NCI-H446 (cell line): Measurements from ENCODE around the gene TDRD1.

Experiments used
- DNase-seq, 2 experiments: peaks; one replicate each; lab custom pipeline; 2025; lab: John Stamatoyannopoulos, UW

The TDRD1 gene

DNA sequence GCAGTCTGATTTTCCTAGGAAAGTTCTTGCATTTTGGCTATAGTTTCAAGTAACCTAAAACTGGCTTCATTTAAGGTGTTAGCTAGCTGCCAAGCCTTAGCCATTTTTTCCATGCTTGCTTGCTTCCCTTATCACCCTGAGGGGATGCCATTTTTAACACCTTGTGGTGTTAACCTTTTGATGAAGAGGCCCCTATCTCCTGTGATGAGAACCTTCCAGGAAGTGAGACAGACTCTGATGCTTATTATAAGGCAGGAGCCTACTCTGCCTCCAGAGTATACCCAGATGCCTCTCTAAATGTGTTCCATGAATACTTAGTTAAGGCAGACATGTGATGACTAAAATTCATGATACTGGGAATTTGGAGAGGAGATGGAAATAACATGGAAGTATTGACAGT lies 55.0 kb downstream of the TDRD1 start:
- DNase-seq: no peak

DNA sequence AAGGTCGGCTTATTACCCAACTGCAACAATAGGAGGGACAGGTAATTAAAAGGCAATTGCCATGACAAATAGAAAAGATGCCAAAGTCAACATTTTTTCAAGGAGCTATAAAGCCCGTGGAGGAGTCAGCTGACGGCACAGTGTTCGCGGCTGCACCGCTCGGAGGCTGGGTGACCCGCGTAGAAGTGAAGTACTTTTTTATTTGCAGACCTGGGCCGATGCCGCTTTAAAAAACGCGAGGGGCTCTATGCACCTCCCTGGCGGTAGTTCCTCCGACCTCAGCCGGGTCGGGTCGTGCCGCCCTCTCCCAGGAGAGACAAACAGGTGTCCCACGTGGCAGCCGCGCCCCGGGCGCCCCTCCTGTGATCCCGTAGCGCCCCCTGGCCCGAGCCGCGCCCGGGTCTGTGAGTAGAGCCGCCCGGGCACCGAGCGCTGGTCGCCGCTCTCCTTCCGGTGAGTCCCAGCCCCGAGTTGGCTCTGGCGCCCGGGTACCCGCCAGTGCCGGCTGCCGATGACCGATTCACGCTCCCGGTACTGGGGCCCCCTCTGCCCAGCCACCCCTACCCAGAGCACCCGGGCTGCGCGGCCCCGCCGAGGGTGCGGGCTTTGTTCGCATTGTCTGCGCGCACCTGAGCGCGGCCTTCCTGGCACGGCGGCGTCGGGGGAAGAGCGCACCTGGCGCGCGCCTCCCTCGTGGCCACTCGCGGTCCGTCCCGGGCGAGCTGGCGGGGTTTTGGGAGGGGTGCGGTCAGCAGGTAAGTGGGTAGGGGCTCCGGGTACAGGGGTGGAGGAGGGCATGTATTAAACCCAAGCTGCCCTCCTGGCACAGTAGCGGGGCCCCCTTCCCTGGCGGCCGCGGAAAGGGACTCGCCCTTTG lies 60.2 kb downstream of the TDRD1 start, which contains the start of gene VWA2:
Gene VWA2, plus strand, starts transcription at position 138 of the 877 bp plus-strand sequence. CDS start 9,460 bp downstream, outside the sequence.
- DNase-seq: no peak

DNA sequence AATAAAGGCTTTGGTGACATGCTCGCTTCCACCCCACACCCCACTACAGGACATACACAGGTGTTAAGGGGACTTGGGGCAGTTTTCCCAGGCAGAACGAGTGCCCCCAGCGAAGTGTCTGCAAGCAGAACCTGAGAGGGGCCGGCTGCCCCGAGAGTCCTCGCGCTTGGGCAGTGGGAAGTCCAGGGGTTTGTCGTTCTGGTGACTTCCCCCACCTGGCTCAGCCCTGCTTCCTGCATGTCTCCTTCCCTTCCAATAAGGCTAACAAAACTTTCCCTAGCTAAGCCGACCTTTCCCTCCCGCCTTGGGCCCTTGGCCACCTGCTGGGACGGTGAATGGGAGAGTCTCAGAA lies 60.8 kb downstream of the TDRD1 start:
- DNase-seq: no peak

DNA sequence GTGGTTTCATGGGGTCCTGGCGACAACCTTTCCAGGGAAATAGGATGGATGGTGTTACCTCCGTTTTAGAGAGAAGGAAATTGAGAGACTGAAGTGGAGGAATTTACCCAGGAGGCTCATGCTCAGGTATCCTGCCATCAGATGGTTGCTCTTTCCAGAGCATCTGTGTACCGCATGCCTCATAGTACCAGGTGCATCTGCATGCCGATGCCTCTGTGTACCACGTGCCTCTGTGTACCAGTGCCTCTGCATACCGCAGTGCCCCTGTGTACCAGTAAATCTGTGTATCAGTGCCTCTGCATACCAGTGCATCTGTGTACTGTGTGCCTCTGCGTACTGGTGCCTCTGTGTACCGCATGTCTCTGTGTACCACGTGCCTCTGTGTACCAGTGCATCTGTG lies 63.1 kb downstream of the TDRD1 start:
- DNase-seq: no peak

DNA sequence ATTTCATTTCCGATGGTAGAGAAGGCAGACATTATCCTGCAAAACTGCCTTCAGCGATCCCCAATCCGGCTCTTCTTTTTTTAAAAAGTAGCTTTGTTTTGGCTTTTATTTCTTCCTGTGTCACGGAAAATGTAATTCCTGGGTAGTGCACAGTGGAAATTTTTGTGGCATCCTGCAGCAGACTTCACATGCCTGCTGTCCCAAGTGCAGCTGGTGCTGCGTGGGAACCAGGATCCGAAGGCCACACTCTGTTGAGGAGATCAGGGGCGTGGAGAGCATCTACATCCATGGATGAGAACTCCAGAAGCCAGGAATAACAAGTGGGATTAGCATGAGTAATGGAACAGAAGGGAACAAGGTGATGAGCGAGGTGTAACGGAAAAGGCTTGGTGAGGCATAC lies 64.5 kb downstream of the TDRD1 start:
- DNase-seq: no peak

DNA sequence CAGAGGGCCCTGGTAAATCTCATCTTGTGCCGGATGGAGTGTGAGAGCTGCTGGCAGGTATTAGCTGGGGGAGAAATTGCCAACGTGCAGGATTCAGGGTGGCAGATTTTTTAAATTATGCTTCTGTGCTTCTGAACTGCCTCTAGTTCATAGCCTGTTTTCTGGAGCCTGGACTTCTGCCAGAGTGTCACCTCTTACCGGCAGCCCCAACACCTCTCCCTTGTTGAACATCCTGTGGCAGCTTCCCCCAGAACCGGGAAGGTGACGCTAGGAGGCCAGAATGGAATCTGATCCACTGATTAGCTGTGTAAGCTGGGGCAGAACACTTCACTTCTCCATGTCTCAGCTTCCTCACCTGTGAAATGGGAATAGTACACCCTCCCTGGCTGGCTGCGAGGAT lies 65.0 kb downstream of the TDRD1 start:
- no peak for DNase-seq

DNA sequence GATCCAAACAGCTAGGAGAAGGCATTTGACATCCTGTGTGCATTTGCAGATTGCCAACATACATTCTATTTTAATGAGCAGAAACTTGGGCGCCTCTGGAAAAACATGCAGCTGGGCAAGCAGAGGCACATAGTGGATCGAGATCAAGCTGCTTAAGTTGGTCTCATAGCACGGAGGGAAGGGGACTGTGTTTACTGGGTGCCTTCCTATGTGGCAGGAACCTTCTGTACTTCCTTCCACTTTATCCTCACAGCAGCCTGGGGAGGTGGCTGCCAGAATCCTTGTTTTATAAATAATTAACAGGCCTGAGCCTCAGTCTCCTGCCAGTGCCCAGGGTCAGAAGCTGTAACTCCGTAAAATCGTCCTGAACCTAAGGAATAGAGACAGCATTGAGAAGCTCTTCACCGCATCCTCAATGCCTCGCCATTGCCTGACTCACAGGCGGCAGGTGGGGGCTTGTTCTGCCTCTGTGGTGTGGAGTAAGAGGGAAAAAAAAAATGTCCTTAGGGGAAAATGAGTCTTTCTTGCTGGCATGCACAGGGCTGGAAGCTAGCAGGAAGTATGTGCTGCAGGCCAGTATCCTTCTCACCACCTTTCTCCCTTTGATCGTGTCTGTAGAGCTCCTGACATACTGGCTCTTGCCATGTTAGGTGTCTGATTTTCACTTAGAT lies 66.1 kb downstream of the TDRD1 start:
- DNase-seq: no peak

DNA sequence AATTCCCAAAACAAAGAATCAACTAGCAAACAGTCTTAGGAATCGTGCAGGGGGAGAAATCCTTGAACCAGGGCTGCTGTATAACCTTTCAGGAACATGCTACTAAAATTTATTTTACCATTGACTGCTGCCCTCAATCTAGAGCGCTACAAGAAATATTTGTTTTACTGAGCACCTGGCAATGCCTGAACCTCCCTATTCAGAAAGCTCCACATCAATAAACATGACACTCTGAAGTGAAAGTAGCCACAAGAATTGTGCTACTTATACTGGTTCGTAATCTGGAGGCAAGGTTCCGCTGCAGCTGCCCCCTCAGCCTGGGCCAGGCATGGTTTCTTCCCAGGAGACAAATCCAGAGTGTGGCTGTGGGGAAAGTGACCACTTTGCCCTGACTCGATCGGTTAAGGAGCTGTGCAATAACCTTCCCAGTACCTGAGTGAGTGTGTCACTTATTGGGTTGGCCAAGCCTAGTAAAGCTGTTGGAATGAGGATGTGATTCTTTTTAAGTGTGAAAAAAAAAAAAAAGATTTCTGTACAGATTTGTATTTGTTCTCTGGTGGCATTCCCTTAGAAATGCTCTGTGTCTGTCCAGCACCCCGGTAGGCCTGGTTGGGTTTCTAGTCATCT lies 67.6 kb downstream of the TDRD1 start:
- no peak for DNase-seq

DNA sequence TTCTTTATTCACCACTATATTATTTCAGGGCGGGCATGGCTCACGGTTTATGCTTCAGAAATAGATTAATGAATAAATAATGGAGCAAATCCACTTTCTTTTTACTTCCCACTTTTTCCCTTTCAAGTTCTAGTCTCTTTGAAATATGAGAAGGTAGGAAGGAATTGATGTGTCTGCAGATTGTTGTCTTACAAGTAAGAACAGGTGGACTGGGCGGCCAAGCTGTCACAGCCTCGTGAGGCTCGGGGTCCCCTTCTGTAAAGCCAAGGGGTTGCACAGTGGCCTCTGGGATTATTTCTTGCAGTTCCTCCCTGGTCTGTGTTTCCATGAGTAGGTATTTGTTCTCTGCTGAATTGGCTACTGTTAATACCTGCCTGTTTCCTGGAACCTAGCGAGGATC lies 71.1 kb downstream of the TDRD1 start:
- no peak for DNase-seq

DNA sequence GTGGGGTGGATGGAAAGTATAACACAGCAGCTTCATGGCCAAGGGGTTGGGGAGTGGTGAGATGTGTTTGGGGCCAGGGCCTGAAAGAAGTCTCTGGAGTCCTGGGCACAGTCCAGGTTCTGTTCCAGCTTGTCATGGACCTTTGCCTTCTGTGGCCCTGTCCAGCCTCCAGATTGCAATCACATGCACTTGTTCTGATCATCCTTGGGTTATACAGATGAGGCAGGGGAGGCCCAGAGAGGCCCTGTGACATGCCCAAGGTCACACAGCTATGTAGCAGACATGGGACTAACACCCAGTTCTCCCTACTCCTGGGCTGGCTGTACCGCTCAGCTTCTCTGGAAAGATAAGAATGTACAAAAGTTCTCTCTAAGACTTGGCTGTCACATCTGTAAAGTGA lies 71.6 kb downstream of the TDRD1 start:
- no peak for DNase-seq

DNA sequence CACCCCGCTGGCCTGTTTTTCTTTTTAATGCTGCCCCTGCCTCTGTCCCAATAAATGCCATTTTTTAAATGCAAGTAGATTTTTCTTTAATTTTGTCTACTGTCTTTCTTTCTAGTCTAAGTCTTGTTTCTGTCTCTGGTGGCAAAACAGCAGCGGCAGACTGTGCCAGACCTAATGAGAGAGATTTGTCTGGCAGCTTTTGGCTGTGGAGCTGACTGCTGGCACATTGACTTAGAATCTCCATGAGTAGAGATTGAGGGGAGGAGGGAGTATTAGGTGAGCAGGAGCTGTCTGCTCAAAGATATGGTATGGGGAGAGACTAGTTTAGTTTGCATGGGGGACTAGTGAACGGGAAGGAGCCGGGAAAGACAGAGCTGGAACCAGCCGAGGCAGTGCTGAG lies 72.9 kb downstream of the TDRD1 start:
- no peak for DNase-seq

DNA sequence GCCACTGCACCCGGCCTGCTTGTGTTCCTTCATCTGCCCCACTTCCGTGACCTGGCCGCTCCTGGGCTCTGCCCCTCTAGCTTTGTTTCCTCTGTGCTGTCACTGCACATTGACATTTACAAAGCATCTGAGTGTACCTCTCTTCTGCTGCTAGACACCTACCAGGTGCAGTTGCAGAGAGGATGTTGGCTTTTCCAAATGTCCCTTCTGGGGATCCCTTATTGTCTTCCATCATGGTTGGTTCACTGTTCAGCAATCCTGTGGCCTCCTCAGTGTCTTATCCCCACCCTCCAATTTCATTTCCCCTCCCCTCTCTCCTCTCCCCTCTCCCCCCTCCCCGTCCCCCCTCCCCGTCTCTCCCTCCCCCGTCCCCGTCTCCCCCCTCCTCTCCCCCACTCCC lies 73.7 kb downstream of the TDRD1 start:
- DNase-seq: no peak

DNA sequence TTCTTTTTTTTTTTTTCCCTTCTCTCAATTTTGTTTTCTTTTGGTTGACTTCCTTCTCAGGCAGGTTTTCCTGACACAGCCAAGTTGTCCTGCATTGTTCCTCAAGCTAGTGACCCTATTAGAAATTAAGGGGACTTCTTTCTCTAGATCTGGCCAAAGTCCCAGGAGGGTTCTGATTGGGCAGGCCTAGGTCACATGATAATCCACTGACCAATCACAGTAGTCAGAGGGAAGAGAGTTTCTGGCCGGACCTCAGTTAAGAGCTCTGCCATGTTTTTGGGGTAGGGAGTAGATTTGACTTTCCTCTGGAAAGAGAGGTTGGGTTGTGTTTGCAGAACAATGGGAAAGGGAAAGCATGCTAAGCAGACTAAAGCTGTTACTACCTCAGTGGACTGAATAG lies 76.1 kb downstream of the TDRD1 start:
- no peak for DNase-seq

DNA sequence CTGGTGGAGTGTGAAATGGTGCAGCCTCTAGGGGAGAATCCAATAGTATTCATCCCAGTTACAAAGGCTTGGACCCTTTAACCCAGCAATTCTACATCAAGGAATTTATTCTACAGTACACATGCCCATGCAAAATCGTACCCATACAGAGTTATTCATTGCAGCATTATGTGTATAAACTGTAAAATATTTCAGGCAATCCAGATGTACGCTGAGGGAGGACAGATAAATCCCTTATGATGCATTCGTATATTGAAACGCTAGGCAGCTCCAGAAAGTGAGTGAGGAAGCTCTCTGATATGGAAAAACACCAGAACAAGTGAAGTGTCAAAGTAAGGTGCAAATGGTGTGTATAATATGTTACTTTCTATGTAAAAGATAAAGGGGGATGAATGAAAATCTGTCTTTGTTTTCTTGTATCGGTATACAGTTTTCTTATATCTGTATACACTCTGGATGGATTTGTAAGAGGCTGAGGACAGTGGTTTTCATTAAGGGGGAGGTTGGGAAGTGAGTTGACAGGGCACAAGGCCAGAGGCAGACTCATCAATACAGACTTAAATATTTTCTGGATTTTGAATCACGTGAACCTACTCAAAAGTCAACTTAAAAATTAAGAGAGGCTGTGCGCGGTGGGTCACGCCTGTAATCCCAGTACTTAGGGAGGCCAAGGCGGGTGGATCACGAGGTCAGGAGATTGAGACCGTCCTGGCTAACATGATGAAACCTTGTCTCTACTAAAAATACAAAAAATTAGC lies 77.0 kb downstream of the TDRD1 start:
- DNase-seq: no peak

DNA sequence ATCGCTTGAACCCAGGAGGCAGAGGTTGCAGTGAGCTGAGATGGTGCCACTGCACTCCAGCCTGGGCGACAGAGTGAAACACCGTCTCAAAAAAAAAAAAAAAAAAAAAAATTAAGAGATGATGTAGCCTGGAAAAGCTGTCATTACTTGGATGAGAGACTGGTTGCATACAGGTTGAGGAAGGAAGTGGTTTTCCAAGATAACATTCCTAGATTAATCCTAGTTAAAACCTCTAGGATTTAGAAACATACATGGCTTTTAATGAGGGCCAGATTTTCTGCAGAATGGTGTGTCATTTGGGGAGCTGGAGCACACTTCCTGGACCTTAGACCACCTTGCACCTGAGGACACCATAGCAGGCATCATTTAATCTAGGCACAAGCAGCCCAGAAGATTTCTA lies 77.7 kb downstream of the TDRD1 start:
- no peak for DNase-seq

DNA sequence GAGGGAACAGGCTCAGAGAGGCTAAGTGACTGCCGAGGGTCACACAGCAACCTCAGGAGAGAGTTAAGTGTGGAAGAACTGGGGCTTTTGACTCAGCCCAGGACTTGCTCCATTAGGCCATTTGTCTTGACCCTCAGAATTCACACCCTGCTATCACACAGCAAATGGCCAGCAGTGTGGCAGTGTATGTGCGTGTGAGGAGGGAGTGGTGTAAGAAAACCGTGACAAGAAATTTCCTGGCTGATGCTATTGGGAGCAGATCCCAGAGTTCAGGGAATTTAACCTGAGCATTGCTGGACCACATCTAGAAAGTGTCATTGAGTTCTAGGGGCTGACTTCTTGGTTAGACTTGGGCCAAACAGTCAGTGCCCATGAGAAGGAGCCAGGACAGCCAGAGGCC lies 78.3 kb downstream of the TDRD1 start:
- no peak for DNase-seq

DNA sequence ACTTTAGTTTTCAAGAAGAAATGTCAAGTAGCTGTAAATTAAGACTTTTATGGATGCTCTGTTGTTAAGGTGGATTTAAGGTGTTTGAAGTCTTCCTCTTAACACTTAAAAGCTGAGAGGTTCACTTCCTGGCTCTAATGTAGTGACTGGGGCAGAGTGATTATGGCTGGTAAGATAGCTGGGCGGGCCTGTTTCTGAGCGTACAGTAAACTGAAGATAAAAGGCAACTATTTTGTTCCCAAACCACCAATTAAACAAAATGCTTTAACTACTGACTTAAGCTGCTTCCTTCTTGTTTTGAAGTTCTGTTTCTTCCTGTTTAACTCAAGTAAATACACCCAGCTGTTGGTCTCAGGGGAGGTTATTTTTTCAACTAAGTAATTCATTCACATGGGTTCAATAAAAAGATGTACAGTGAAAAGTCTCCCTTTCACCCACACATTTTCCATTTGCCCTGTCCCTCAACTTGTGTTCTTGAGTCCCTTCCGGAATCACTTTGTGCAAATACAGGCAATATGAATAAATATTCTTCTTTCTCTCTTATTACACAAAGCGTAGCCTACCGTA lies 79.2 kb downstream of the TDRD1 start:
- DNase-seq: no peak

DNA sequence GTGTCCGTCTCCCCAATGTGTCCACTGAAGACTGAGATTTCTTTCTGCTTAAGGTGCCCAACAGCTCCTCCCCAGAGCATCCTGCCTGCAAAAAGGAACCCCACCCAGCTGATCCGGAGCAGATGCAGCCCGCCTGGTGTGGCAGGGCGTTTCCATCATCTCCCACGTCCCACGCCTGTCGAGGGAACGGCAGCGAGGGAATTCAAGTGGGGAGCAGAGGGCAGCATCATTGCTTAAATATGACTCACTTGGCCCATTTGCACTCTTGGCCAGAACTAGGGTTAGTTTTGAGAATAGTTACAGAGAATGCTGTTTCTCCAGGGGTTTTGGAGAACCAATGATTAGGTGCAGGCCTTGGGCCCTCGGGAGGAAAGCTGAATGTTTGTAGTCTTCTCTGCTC lies 80.7 kb downstream of the TDRD1 start:
- no peak for DNase-seq

DNA sequence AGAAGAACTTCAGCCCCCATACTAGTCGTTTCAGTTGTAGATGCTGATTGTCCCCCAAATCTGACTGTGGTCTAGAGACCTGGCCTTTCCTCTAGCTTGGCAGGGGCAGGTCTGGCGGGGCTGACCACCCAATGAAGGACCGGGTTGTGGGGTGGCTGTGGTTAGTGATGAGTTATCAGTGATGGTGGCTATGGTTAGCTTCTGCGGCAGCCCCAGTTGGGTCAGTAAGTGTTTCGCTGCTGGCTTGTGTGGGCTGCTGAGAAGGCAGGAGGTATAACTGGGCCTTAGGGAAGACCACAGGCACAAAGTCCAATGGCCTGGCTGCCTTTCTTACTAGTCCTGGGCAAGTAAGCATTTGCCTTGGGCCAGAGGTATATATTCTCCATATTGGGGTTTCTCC lies 81.2 kb downstream of the TDRD1 start:
- DNase-seq: no peak

DNA sequence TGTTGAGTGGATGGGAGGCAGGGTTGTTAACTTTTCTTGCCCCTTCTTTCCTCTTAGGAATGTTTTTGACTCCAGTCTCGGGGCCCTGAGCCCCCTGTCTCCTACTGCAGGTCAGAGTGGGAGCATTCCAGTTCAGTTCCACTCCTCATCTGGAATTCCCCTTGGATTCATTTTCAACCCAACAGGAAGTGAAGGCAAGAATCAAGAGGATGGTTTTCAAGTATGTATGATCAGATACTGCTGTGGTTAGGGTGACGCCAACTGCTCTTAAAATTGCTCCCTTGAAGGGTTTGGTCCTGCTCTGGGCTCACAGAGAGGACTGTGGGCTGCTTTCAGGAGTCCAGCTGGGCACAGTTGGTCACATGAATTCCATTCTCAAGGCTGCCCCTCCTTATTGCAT lies 81.9 kb downstream of the TDRD1 start:
- no peak for DNase-seq

DNA sequence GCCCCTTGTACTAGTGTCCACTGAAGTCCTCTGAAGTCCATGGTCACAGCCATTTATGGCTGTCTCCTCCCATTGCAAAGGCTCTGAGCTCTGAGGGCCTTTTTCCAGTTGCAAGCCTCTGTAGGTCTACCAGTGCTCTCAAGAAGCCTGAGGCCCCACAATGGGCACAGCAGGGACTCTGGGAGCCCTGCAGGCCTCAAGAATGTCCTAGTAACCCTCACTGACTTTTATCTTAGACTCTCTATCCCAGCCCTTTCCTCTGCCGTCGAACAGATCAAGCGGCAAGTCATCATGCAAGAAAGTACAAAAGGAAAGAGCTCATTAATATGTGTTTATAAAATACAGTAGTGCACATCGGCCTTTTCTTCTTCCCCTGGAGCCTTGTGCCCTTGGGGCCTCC lies 83.3 kb downstream of the TDRD1 start:
- no peak for DNase-seq

DNA sequence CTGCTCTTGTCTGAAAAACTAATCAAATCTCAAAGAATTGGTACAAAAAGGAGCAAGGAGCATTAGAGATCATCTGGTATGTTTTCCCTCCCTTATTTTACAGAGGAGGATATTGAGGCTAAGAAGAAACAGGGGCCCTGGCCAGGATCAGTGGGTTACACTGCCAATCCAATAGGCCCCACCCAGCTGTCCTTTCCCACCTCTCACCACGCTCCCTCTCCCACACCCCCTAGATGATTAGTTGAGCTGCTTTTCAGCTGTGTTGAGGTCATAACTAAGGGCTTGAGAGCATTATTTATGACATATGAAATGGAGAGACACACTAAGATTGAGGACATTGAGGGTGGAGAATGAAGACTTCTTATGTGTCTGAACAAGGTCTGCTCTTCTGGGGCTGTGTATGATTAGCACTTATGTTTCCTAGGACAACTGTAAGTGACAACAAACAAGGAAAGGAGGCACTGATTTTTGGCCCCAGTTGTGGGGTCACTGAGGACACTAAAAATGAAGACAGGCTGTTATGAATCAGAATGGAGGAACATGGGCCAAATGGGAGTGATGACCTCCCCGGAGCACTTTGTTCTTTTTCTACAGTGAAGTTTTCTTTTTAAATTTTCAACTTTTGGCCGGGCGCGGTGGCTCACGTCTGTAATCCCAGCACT lies 86.4 kb downstream of the TDRD1 start:
- DNase-seq: no peak
